Measurements from ENCODE around the gene INTS6L. TPM values are rescaled to one million over a fixed set of nuclear protein-coding genes. Genes with fewer than 3 reads are reported as not detected.

Gene INTS6L
- total RNA-seq, 4 donors from 2014 or later, result 14.4 to 26.1 (median 22.6) TPM

GRCh38 chrX:135535077-135535940 lies 14.8 kb downstream of the INTS6L start:
- DNase-seq, result no peak
- Histone ChIP-seq H3K27ac (no peak overlapping the region), H3K4me1 (no peaks in the 10 kb centered on the region), H3K36me3 (no peaks in the 10 kb centered on the region), H3K4me3 (no peak overlapping the region), H3K27me3 (no peaks in the 10 kb centered on the region), H3K9me3 (no peaks in the 10 kb centered on the region)
- intact Hi-C loops (cut with DNase I; ENCODE audit: low total_unique reads), result no loop called here
- TF ChIP-seq CTCF (IDR thresholded peaks at IDR 0.05) (no peak), POLR2A (IDR thresholded peaks at IDR 0.05) (no peak)

GRCh38 chrX:135536877-135537276 lies 16.4 kb downstream of the INTS6L start:
- Histone ChIP-seq H3K27me3 (no peaks in the 10 kb centered on the region), H3K4me1 (no peaks in the 10 kb centered on the region), H3K27ac (no peak overlapping the region), H3K36me3 (no peaks in the 10 kb centered on the region), H3K9me3 (no peaks in the 10 kb centered on the region), H3K4me3 (no peak overlapping the region)
- TF ChIP-seq POLR2A (IDR thresholded peaks at IDR 0.05), result no peak
- TF ChIP-seq CTCF (IDR thresholded peaks at IDR 0.05), result no peak
- intact Hi-C loops (cut with DNase I; ENCODE audit: low total_unique reads), result no loop called here
- DNase-seq, result no peak

GRCh38 chrX:135541351-135541750 lies 20.9 kb downstream of the INTS6L start:
- no peaks in the 10 kb centered on the region for H3K36me3 ChIP-seq
- no peaks in the 10 kb centered on the region for H3K4me1 ChIP-seq
- no peaks in the 10 kb centered on the region for H3K27me3 ChIP-seq
- intact Hi-C loops (cut with DNase I; ENCODE audit: low total_unique reads), result no loop called here
- H3K27ac ChIP-seq, result no peak overlapping the region
- no peaks in the 10 kb centered on the region for H3K9me3 ChIP-seq
- TF ChIP-seq POLR2A (IDR thresholded peaks at IDR 0.05) (no peak), CTCF (IDR thresholded peaks at IDR 0.05) (no peak)
- no peak for DNase-seq
- H3K4me3 ChIP-seq, result no peak overlapping the region

DNA sequence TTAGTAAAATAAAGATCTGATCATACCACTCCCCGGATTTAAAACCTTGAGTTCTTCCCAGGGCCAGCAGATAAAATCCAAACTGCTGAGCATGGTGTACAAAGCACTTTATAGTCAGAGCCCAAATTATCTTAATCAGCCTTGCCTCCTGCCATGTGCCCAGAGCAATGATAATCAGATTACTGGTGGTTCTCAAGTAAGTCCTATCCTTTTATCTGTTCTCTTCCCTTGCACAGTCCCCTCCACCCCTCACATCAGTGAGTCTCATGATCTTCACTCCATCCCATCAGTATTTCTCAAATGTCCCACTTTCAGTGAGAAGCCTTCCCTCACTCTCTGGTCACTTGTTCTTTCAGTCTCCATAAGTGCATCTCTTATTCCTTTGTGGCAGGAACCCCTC lies 22.7 kb downstream of the INTS6L start:
- Histone ChIP-seq H3K4me3 (no peak overlapping the region), H3K27me3 (no peaks in the 10 kb centered on the region), H3K9me3 (no peaks in the 10 kb centered on the region), H3K4me1 (no peaks in the 10 kb centered on the region), H3K36me3 (no peaks in the 10 kb centered on the region), H3K27ac (no peak overlapping the region)
- DNase-seq, result no peak
- intact Hi-C loops (cut with DNase I; ENCODE audit: low total_unique reads), result no loop called here
- TF ChIP-seq CTCF (IDR thresholded peaks at IDR 0.05), result no peak
- no peak for TF ChIP-seq POLR2A (IDR thresholded peaks at IDR 0.05)

DNA sequence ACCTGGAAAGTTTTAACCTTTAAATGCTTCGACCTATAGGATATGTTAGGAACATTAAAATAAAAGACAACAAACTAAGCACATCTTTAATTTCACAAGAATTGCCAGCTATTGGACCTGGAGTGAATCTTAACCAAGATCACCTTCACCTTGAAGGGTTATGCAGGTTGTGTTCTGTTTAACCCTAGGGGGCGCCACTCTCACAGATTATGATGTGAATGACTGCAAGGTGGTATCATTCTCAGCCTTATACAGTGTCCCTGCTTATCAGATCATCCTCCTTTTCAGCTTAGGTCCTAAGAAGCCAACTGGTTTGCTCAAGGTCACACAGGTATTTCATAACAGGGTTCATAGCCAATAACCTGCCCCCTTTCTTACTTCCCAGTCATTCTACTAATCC lies 23.5 kb downstream of the INTS6L start:
- Histone ChIP-seq H3K4me1 (no peaks in the 10 kb centered on the region), H3K36me3 (no peaks in the 10 kb centered on the region), H3K27me3 (no peaks in the 10 kb centered on the region), H3K9me3 (no peaks in the 10 kb centered on the region), H3K27ac (no peak overlapping the region), H3K4me3 (no peak overlapping the region)
- TF ChIP-seq POLR2A (IDR thresholded peaks at IDR 0.05), result no peak
- TF ChIP-seq CTCF (IDR thresholded peaks at IDR 0.05), result no peak
- DNase-seq, result no peak
- intact Hi-C loops (cut with DNase I; ENCODE audit: low total_unique reads), result no loop called here

Data from uterus (tissue), 4 donors.